Lower lobe of right lung (tissue), 2 donors: Measurements from ENCODE around the gene PKIG. TPM values are rescaled to one million over a fixed set of nuclear protein-coding genes. Genes with fewer than 3 reads are reported as not detected.
A peak's percentile ranks its signal among the peaks of the same experiment; 100 is the strongest.

ENCODE experiments used
- ATAC-seq, 2 donors: fragments of 200-7000 bp; cut with Tn5 transposase; one replicate each; pipeline ENCODE4 v1.9.1; 2020 to 2022; ENCODE audit warnings: mild to moderate bottlenecking in 2 of 2, moderate library complexity in 2 of 2
- DNase-seq: peaks from one replicate; pipeline ENCODE4 v3.0.0-alpha.2; 2020
- H3K27ac ChIP-seq: fragments of 200-600 bp; one replicate; pipeline ENCODE4 v1.8.0; 2022
- H3K27me3 ChIP-seq: fragments of 200-600 bp; one replicate; pipeline ENCODE4 v1.8.0; 2022; ENCODE audit warnings: low read depth
- H3K36me3 ChIP-seq: fragments of 200-600 bp; one replicate; pipeline ENCODE4 v1.8.0; 2022; ENCODE audit warnings: mild to moderate bottlenecking
- H3K4me1 ChIP-seq: fragments of 200-600 bp; one replicate; pipeline ENCODE4 v1.8.0; 2022
- H3K4me3 ChIP-seq: fragments of 200-600 bp; one replicate; pipeline ENCODE4 v1.8.0; 2022; ENCODE audit warnings: mild to moderate bottlenecking
- H3K9me3 ChIP-seq: fragments of 200-600 bp; one replicate; pipeline ENCODE4 v1.8.0; 2022
- CTCF ChIP-seq: fragments of 200-600 bp; IDR thresholded peaks from one replicate; pipeline ENCODE4 v1.8.0; 2022; ENCODE audit warnings: antibody characterized with exemption, mild to moderate bottlenecking
- intact Hi-C: fragments of 100-400 bp; cut with DNase I; formaldehyde crosslinking; loops from one replicate; pipeline ENCODE4 v1.11.0; 2022
- total RNA-seq: library from RNA; stranded (reverse); fragmentation: NEBNext Ultra II Directional; extraction: Animal tissue kit (Norgen Biotek cat#: 25700); gene quantifications from one replicate; pipeline ENCODE4 v1.2.1, GENCODE V29; 2021
- donor health status: DM: no; HTN: yes; CAD: no; lungs with severe emphysema.

The PKIG gene
- total RNA-seq, 1 donor from 2014 or later = 61.6 TPM

- DNase-seq = no peak
- intact Hi-C loops = no loop called here
These were observed 51.7 kb downstream of the PKIG start for GRCh38 chr20:44633872-44634600.

DNA sequence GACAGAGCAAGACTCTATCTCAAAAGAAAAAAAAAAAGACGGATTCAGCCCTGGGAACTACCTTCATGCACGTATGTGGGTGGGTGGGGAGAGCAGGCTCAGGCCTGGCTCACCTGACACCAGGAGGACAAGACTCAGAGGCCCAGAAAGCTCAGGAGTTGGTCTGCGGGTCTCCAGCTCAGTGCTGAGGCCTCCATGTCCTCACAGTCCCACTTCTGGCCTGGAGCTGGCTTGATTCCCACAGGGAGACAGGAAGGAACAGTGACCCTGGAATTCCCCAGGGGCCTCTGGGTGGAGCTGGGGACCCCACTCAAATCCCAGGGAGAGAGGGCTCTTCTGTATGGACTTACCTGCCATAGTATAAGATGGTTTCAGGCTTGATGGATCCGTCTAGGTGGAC, 53.5 kb downstream of the PKIG start:
- H3K36me3 ChIP-seq = peaks cover 6% of the 10 kb centered on the region
- TF ChIP-seq CTCF = no peak
- no peaks in the 10 kb centered on the region for H3K4me1 ChIP-seq
- DNase-seq = no peak
- H3K27me3 ChIP-seq = no peaks in the 10 kb centered on the region
- H3K27ac ChIP-seq = no peak overlapping the region
- ATAC-seq = no peak
- no peak overlapping the region for H3K4me3 ChIP-seq
- intact Hi-C loops = no loop called here
- H3K9me3 ChIP-seq = no peaks in the 10 kb centered on the region

More at GRCh38 chr20:44633872-44634600, 51.7 kb downstream of the PKIG start:
- Histone ChIP-seq H3K4me3 (no peak overlapping the region), H3K4me1 (no peaks in the 10 kb centered on the region), H3K27ac (no peak overlapping the region), H3K9me3 (no peaks in the 10 kb centered on the region), H3K36me3 (peaks cover 6% of the 10 kb centered on the region), H3K27me3 (no peaks in the 10 kb centered on the region)
- no peak for ATAC-seq
- TF ChIP-seq CTCF = no peak

GRCh38 chr20:44637042-44637441, 54.7 kb downstream of the PKIG start:
- intact Hi-C loops = no loop called here
- no peak for TF ChIP-seq CTCF
- ATAC-seq = no peak

DNA sequence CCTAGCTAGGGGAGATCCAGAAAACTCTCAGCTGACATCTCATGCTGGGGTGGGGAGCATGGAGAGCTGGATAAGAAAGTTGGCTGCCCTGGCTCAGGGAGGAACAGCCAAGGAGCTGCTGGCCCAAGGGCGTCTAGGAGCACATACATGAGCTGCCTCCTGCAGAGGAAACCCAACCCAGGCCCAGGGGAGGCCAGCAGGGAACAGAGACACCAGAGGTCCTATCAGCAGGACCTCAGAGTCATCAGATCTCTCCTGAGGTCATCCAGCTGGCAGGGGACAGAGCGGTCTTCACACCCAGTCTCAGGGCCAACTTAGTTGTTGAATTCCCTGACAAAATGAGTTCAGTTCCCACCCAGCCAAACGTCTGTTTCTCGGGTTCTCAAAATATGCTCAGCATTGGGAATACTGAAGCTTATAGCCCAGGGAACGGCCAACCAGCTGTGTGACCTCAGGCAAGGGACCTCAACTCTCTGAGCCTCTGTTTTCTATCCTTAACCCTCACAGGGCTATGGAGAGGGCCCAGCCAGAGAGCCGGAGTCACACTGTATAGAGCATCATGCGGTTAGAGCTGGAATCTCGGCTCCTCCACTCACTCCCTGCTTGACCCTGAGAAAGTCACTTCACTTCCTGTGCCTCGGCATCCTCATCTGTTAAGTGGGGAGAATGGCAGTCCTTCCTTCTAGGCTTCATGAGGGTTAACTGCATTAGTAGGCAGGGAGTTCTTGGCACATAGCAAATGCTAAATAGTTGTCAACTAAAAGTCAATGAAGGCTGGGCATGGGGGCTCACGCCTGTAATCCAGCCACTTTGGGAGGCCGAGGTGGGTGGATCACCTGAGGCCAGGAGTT, 55.4 kb downstream of the PKIG start:
- Histone ChIP-seq H3K4me1 (peaks cover 12% of the 10 kb centered on the region), H3K9me3 (no peaks in the 10 kb centered on the region), H3K4me3 (no peak overlapping the region), H3K36me3 (peaks cover 6% of the 10 kb centered on the region), H3K27me3 (no peaks in the 10 kb centered on the region), H3K27ac (no peak overlapping the region)
- TF ChIP-seq CTCF = no peak
- no peak for DNase-seq
- peak in 1 of 2 donors; percentile 20 for ATAC-seq
- intact Hi-C loops = no loop called here

More at GRCh38 chr20:44637042-44637441, 54.7 kb downstream of the PKIG start:
- no peak for DNase-seq
- peaks cover 5% of the 10 kb centered on the region for H3K4me1 ChIP-seq
- H3K27me3 ChIP-seq = no peaks in the 10 kb centered on the region
- peaks cover 6% of the 10 kb centered on the region for H3K36me3 ChIP-seq
- H3K27ac ChIP-seq = no peak overlapping the region
- no peaks in the 10 kb centered on the region for H3K9me3 ChIP-seq
- no peak overlapping the region for H3K4me3 ChIP-seq

DNA sequence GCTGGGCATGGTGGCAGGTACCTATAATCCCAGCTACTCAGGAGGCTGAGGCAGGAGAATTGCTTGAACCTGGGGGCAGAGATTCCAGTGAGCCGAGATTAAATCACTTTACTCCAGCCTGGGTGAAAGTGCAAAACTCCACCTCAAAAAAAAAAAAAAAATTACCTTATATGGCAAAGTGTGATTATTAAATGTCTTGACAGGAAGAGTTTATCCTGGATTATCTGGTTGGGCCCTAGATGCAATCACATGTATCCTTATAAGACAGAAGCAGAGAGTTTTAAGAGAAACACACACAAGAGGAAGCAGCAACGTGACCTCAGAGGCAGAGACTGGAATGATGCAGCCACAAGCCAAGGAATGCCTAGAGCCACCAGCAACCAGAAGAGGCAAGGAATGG, 58.1 kb downstream of the PKIG start:
- intact Hi-C loops = no loop called here
- H3K36me3 ChIP-seq = no peaks in the 10 kb centered on the region
- H3K27me3 ChIP-seq = no peaks in the 10 kb centered on the region
- no peak for DNase-seq
- no peak for ATAC-seq
- no peaks in the 10 kb centered on the region for H3K9me3 ChIP-seq
- H3K4me3 ChIP-seq = no peak overlapping the region
- no peak for TF ChIP-seq CTCF
- H3K27ac ChIP-seq = no peak overlapping the region
- peaks cover 37% of the 10 kb centered on the region for H3K4me1 ChIP-seq
